Lung (tissue), 12 donors: ENCODE measurements around the gene YTHDF2. TPM values are rescaled to one million over a fixed set of nuclear protein-coding genes. Genes with fewer than 3 reads are reported as not detected.

ENCODE experiments used
- ATAC-seq: fragments of 200-7000 bp; cut with Tn5 transposase; one replicate; pipeline ENCODE4 v1.9.1; 2020; ENCODE audit warnings: moderate number of reproducible peaks; ENCODE audit not compliant: insufficient read depth, low FRiP score
- DNase-seq, 3 donors: peaks; one replicate each; pipeline ENCODE4 v3.0.0-alpha.2; 2013 to 2017
- H3K27ac ChIP-seq, 2 donors: one replicate each; pipeline ENCODE4 v1.5.1; 2013; ENCODE audit warnings: mild to moderate bottlenecking in 2 of 2, moderate library complexity in 2 of 2, control low read depth in 1 of 2, inconsistent platforms in 1 of 2, low read depth in 1 of 2, low read length in 1 of 2
- H3K27me3 ChIP-seq, 3 donors: one replicate each; pipeline ENCODE4 v1.5.1; 2013; ENCODE audit warnings: low read length in 2 of 3; ENCODE audit not compliant: control insufficient read depth in 3 of 3, insufficient read depth in 3 of 3
- H3K36me3 ChIP-seq, 4 donors: one replicate each; pipeline ENCODE4 v1.5.1; 2013; ENCODE audit warnings: low read length in 4 of 4, mild to moderate bottlenecking in 1 of 4, moderate library complexity in 1 of 4; ENCODE audit not compliant: control insufficient read depth in 4 of 4, insufficient read depth in 4 of 4
- H3K4me1 ChIP-seq, 5 donors: one replicate each; pipeline ENCODE4 v1.5.1; 2013; ENCODE audit warnings: low read length in 5 of 5, mild to moderate bottlenecking in 2 of 5, moderate library complexity in 1 of 5; ENCODE audit not compliant: control insufficient read depth in 5 of 5, insufficient read depth in 5 of 5
- H3K4me3 ChIP-seq: one replicate; pipeline ENCODE4 v1.5.1; 2013; ENCODE audit warnings: mild to moderate bottlenecking, control low read depth, moderate library complexity
- H3K9ac ChIP-seq, 2 donors: one replicate each; pipeline ENCODE4 v1.5.1; 2013; ENCODE audit warnings: low read length in 2 of 2, control low read depth in 1 of 2; ENCODE audit not compliant: insufficient read depth in 1 of 2
- H3K9me3 ChIP-seq, 4 donors: one replicate each; pipeline ENCODE4 v1.5.1; 2013; ENCODE audit warnings: low read length in 3 of 4, mild to moderate bottlenecking in 1 of 4, moderate library complexity in 1 of 4; ENCODE audit not compliant: control insufficient read depth in 4 of 4, insufficient read depth in 3 of 4
- WGBS, 2 donors: extraction: QIAGEN DNeasy Blood & Tissue Kit; methylation state at CpG; one replicate each; pipeline ENCODE4 v1.1.7; 2013; 5-methylcytosine and 5-hydroxymethylcytosine counted together
- polyA plus RNA-seq, 2 donors: library from polyadenylated mRNA; stranded (reverse); fragments of 200-250 nt; gene quantifications; one replicate each; pipeline ENCODE4 v1.2.1, GENCODE V29; 2013
- total RNA-seq, 2 donors: library from RNA; depleted of rRNA in 1 of 2; stranded (reverse); fragments of >200 nt in 1 of 2; gene quantifications; one replicate each; pipeline ENCODE4 v1.2.1, GENCODE V29; 2014 to 2021
- TF ChIP-seq, protein P1 (sequence below): IDR thresholded peaks from 2 replicates; pipeline ENCODE4 v1.5.1; 2012; ENCODE audit warnings: mild to moderate bottlenecking; ENCODE audit errors: control extremely low read depth, extremely low read depth
- donor health status: control.
- donor health status: control.
- donor health status: Bipolar disorder and iron deficiency.
- donor health status: healthy.
- donor health status: DM: yes; HTN: yes; CAD: no.

YTHDF2 gene
- total and polyA plus RNA-seq, 4 donors, result 34.3 to 65.8 (median 47.3) TPM

- TF ChIP-seq, protein P1, sequence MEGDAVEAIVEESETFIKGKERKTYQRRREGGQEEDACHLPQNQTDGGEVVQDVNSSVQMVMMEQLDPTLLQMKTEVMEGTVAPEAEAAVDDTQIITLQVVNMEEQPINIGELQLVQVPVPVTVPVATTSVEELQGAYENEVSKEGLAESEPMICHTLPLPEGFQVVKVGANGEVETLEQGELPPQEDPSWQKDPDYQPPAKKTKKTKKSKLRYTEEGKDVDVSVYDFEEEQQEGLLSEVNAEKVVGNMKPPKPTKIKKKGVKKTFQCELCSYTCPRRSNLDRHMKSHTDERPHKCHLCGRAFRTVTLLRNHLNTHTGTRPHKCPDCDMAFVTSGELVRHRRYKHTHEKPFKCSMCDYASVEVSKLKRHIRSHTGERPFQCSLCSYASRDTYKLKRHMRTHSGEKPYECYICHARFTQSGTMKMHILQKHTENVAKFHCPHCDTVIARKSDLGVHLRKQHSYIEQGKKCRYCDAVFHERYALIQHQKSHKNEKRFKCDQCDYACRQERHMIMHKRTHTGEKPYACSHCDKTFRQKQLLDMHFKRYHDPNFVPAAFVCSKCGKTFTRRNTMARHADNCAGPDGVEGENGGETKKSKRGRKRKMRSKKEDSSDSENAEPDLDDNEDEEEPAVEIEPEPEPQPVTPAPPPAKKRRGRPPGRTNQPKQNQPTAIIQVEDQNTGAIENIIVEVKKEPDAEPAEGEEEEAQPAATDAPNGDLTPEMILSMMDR, result no peak
- Histone ChIP-seq H3K27ac (no peak overlapping the region), H3K4me1 (peaks cover 0 to 42% (median 13%) of the 10 kb centered on the region in 5 donors)
Observed at GRCh38 chr1:28755701-28756100, 19.0 kb downstream of the YTHDF2 start.

GRCh38 chr1:28756846-28757245 lies 20.1 kb downstream of the YTHDF2 start:
- no peak for ATAC-seq
- peaks cover 3 to 12% (median 5%) of the 10 kb centered on the region in 4 donors for H3K36me3 ChIP-seq

More at GRCh38 chr1:28755701-28756100, 19.0 kb downstream of the YTHDF2 start:
- ATAC-seq, result no peak
- H3K9me3 ChIP-seq, result no peaks in the 10 kb centered on the region
- no peak overlapping the region for H3K9ac ChIP-seq
- no peak for DNase-seq
- no peaks in the 10 kb centered on the region for H3K27me3 ChIP-seq
- WGBS, 2 donors, result 57 to 74% methylated on average over 1 of the region's 1 CpG
- H3K36me3 ChIP-seq, result peaks cover 3 to 10% (median 5%) of the 10 kb centered on the region in 4 donors
- no peak overlapping the region for H3K4me3 ChIP-seq

DNA sequence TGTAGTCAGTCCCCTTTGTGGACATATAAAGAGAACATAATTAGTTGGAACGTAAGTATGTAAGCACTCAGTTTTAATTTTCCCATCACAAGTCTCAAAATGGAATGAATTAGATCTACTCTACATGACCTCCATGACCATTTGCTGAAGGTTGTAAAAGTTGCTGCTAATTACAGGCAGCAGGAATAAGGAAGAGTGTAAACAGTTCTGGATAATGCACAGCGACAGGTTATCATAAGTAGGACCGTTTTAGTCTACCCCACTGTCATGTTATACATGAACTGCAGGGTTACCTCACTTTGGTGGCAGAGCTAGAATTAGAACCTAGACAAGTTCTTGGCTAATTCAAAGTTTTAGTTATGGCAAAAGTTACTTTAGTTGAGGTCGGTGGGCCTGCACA lies 21.7 kb downstream of the YTHDF2 start:
- Histone ChIP-seq H3K4me1 (peaks cover 0 to 30% (median 4%) of the 10 kb centered on the region in 5 donors), H3K9me3 (no peaks in the 10 kb centered on the region), H3K4me3 (no peak overlapping the region), H3K36me3 (peaks cover 3 to 8% (median 5%) of the 10 kb centered on the region in 4 donors), H3K27me3 (no peaks in the 10 kb centered on the region), H3K27ac (no peak overlapping the region), H3K9ac (no peak overlapping the region)
- 78 to 87% methylated on average over 4 of the region's 4 CpGs for WGBS, 2 donors
- no peak for DNase-seq
- ATAC-seq, result no peak
- TF ChIP-seq, protein P1, result no peak

More at GRCh38 chr1:28756846-28757245, 20.1 kb downstream of the YTHDF2 start:
- Histone ChIP-seq H3K9ac (no peak overlapping the region), H3K9me3 (no peaks in the 10 kb centered on the region), H3K4me3 (no peak overlapping the region), H3K4me1 (peaks cover 0 to 31% (median 7%) of the 10 kb centered on the region in 5 donors), H3K27ac (no peak overlapping the region), H3K27me3 (no peaks in the 10 kb centered on the region)
- TF ChIP-seq, protein P1, result no peak
- DNase-seq, result no peak
- WGBS, 2 donors, result 39 to 48% methylated on average over 5 of the region's 5 CpGs

DNA sequence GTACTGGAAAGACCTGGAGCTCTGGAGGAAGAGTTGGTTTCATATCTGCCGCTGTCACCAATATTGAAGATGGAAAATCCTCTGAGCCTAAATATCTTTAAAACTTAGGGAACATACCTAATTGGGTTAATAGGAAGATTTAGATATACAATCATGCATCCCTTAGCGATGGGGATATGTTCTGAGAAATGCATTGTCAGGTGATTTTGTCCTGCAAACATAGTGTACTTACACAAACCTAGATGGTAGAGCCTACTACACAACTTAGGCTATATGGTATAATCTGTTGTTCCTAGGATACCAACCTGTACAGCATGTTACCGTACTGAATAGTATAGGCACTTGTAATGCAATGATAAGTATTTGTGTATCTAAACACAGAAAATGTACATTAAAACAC lies 22.5 kb downstream of the YTHDF2 start:
- peaks cover 0 to 26% (median 4%) of the 10 kb centered on the region in 5 donors for H3K4me1 ChIP-seq
- H3K27ac ChIP-seq, result no peak overlapping the region
- ATAC-seq (no peak), DNase-seq (no peak)
- H3K9ac ChIP-seq, result no peak overlapping the region
- WGBS, 2 donors, result 95 to 98% methylated on average over 3 of the region's 3 CpGs
- peaks cover 0 to 8% (median 5%) of the 10 kb centered on the region in 4 donors for H3K36me3 ChIP-seq
- no peak overlapping the region for H3K4me3 ChIP-seq
- H3K9me3 ChIP-seq, result no peaks in the 10 kb centered on the region
- TF ChIP-seq, protein P1, result no peak
- H3K27me3 ChIP-seq, result no peaks in the 10 kb centered on the region
